ENCODE data around the gene NME7. TPM values are rescaled to one million over a fixed set of nuclear protein-coding genes. Genes with fewer than 3 reads are reported as not detected.

The NME7 gene
- total and polyA plus RNA-seq, 2 experiments from 2014 or later, result 39.1 to 48.5 TPM

DNA sequence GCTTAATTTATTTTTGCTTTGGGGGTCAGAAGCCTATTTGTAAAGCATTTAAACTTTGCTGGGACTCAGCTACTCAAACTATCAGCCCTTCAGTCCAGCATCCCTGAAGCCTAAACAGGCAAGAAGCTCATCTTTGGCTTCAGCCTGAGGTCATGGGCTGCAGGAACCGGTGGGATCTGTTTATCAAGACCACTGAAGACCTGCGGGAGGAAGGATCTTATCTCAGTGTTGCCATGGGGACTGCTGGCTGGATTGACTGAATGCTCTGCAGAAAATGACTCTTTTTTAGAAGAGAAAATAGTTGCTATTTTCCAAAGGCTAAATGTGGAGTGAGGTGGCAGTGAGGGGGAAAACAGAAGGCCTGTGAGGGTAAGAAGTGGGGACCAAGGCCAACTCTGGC lies 281.7 kb downstream of the NME7 start (continued):
- TF ChIP-seq, protein P1, sequence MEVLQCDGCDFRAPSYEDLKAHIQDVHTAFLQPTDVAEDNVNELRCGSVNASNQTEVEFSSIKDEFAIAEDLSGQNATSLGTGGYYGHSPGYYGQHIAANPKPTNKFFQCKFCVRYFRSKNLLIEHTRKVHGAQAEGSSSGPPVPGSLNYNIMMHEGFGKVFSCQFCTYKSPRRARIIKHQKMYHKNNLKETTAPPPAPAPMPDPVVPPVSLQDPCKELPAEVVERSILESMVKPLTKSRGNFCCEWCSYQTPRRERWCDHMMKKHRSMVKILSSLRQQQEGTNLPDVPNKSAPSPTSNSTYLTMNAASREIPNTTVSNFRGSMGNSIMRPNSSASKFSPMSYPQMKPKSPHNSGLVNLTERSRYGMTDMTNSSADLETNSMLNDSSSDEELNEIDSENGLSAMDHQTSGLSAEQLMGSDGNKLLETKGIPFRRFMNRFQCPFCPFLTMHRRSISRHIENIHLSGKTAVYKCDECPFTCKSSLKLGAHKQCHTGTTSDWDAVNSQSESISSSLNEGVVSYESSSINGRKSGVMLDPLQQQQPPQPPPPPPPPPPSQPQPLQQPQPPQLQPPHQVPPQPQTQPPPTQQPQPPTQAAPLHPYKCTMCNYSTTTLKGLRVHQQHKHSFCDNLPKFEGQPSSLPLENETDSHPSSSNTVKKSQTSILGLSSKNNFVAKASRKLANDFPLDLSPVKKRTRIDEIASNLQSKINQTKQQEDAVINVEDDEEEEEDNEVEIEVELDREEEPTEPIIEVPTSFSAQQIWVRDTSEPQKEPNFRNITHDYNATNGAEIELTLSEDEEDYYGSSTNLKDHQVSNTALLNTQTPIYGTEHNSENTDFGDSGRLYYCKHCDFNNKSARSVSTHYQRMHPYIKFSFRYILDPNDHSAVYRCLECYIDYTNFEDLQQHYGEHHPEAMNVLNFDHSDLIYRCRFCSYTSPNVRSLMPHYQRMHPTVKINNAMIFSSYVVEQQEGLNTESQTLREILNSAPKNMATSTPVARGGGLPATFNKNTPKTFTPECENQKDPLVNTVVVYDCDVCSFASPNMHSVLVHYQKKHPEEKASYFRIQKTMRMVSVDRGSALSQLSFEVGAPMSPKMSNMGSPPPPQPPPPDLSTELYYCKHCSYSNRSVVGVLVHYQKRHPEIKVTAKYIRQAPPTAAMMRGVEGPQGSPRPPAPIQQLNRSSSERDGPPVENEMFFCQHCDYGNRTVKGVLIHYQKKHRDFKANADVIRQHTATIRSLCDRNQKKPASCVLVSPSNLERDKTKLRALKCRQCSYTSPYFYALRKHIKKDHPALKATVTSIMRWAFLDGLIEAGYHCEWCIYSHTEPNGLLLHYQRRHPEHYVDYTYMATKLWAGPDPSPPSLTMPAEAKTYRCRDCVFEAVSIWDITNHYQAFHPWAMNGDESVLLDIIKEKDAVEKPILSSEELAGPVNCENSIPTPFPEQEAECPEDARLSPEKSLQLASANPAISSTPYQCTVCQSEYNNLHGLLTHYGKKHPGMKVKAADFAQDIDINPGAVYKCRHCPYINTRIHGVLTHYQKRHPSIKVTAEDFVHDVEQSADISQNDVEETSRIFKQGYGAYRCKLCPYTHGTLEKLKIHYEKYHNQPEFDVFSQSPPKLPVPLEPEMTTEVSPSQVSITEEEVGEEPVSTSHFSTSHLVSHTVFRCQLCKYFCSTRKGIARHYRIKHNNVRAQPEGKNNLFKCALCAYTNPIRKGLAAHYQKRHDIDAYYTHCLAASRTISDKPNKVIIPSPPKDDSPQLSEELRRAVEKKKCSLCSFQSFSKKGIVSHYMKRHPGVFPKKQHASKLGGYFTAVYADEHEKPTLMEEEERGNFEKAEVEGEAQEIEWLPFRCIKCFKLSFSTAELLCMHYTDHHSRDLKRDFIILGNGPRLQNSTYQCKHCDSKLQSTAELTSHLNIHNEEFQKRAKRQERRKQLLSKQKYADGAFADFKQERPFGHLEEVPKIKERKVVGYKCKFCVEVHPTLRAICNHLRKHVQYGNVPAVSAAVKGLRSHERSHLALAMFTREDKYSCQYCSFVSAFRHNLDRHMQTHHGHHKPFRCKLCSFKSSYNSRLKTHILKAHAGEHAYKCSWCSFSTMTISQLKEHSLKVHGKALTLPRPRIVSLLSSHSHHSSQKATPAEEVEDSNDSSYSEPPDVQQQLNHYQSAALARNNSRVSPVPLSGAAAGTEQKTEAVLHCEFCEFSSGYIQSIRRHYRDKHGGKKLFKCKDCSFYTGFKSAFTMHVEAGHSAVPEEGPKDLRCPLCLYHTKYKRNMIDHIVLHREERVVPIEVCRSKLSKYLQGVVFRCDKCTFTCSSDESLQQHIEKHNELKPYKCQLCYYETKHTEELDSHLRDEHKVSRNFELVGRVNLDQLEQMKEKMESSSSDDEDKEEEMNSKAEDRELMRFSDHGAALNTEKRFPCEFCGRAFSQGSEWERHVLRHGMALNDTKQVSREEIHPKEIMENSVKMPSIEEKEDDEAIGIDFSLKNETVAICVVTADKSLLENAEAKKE (CRISPR knock-in tag; IDR thresholded peaks at IDR 0.05), result no peak
- TF ChIP-seq, protein P2, sequence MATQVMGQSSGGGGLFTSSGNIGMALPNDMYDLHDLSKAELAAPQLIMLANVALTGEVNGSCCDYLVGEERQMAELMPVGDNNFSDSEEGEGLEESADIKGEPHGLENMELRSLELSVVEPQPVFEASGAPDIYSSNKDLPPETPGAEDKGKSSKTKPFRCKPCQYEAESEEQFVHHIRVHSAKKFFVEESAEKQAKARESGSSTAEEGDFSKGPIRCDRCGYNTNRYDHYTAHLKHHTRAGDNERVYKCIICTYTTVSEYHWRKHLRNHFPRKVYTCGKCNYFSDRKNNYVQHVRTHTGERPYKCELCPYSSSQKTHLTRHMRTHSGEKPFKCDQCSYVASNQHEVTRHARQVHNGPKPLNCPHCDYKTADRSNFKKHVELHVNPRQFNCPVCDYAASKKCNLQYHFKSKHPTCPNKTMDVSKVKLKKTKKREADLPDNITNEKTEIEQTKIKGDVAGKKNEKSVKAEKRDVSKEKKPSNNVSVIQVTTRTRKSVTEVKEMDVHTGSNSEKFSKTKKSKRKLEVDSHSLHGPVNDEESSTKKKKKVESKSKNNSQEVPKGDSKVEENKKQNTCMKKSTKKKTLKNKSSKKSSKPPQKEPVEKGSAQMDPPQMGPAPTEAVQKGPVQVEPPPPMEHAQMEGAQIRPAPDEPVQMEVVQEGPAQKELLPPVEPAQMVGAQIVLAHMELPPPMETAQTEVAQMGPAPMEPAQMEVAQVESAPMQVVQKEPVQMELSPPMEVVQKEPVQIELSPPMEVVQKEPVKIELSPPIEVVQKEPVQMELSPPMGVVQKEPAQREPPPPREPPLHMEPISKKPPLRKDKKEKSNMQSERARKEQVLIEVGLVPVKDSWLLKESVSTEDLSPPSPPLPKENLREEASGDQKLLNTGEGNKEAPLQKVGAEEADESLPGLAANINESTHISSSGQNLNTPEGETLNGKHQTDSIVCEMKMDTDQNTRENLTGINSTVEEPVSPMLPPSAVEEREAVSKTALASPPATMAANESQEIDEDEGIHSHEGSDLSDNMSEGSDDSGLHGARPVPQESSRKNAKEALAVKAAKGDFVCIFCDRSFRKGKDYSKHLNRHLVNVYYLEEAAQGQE (IDR thresholded peaks at IDR 0.05; ENCODE audit: unreplicated experiment), result no peak
- TF ChIP-seq POLR2AphosphoS5 (IDR thresholded peaks at IDR 0.05; ENCODE audit: low read depth), result no peak
- TF ChIP-seq CREB1 (CRISPR knock-in tag; IDR thresholded peaks at IDR 0.05; ENCODE audit: low read depth), result no peak
- TF ChIP-seq STAT1 (IDR thresholded peaks at IDR 0.05; ENCODE audit: unreplicated experiment), result no peak
- no peak for TF ChIP-seq ZNF114 (CRISPR knock-in tag; IDR thresholded peaks at IDR 0.05)
- TF ChIP-seq EZH2phosphoT487 (IDR thresholded peaks at IDR 0.05; ENCODE audit: unreplicated experiment), result no peak
- TF ChIP-seq ZNF331 (CRISPR knock-in tag; IDR thresholded peaks at IDR 0.05; ENCODE audit: low read depth), result no peak
- no peak for TF ChIP-seq EZH2 (IDR thresholded peaks at IDR 0.05; ENCODE audit: low read depth, unreplicated experiment)

Other genes starting within 250 kb of the NME7 start
- 12.4 and 14.5 TPM in 2 replicates for gene BLZF1, start 398 bp upstream of the NME7 start, total RNA-seq (2014; rRNA removed; shearing (Covaris generic))
- 6.3 and 9.5 TPM in 2 replicates for gene BLZF1, start 398 bp upstream of the NME7 start, polyA plus RNA-seq (2016; fragmentation: Nextera tagmentation; extraction: Ambion mirVana)
- 3.1 and 3.4 TPM in 2 replicates for gene CCDC181, start 59.7 kb upstream of the NME7 start, total RNA-seq (2014; rRNA removed; shearing (Covaris generic))
- gene CCDC181, start 59.7 kb upstream of the NME7 start, polyA plus RNA-seq (2016; fragmentation: Nextera tagmentation; extraction: Ambion mirVana), result 6.0 and 9.0 TPM in 2 replicates
- 39.1 and 42.8 TPM in 2 replicates for gene SLC19A2, start 118.1 kb upstream of the NME7 start, total RNA-seq (2014; rRNA removed; shearing (Covaris generic))
- 9.9 and 11.1 TPM in 2 replicates for gene SLC19A2, start 118.1 kb upstream of the NME7 start, polyA plus RNA-seq (2016; fragmentation: Nextera tagmentation; extraction: Ambion mirVana)
- gene F5, start 218.7 kb upstream of the NME7 start, total RNA-seq (2014; rRNA removed; shearing (Covaris generic)), result not detected in 2 replicates
- gene F5, start 218.7 kb upstream of the NME7 start, polyA plus RNA-seq (2016; fragmentation: Nextera tagmentation; extraction: Ambion mirVana), result 0.10 and 0.16 TPM in 2 replicates